SKM-1 treated with dmso at 0.1 percent for 144 hours (cell line): ENCODE results near the gene CNGA1.
"Not testable (repeated sequence)": the region's sequence is repeated elsewhere in the genome, so short reads cannot be mapped to it uniquely, and the experiment has no call there.

Experiments used
- DNase-seq: peaks from one replicate; lab custom pipeline; 2025; ENCODE audit not compliant: unreplicated experiment; lab: John Stamatoyannopoulos, UW

CNGA1 gene

GRCh38 chr4:48031802-48032525 lies 15.5 kb upstream of the CNGA1 start:
- DNase-seq, result no peak

GRCh38 chr4:48030470-48030869 lies 14.0 kb upstream of the CNGA1 start:
- DNase-seq, result no peak

- no peak for DNase-seq
Measured at GRCh38 chr4:48028696-48029095, 12.2 kb upstream of the CNGA1 start.

GRCh38 chr4:48027653-48028052 lies 11.2 kb upstream of the CNGA1 start:
- no peak for DNase-seq

GRCh38 chr4:48025005-48025404 lies 8.5 kb upstream of the CNGA1 start:
- no peak for DNase-seq

- DNase-seq, result no peak
Measured at GRCh38 chr4:48024522-48024921, 8.0 kb upstream of the CNGA1 start.

- DNase-seq, result no peak
Measured at GRCh38 chr4:48022192-48022799, 5.8 kb upstream of the CNGA1 start.

GRCh38 chr4:48021100-48021499 lies 4.6 kb upstream of the CNGA1 start:
- no peak for DNase-seq

- DNase-seq, result no peak
Measured at GRCh38 chr4:48018112-48018511, 1.6 kb upstream of the CNGA1 start.

GRCh38 chr4:48017108-48017571 lies 659 bp upstream of the CNGA1 start:
- DNase-seq, result no peak

- DNase-seq, result no peak
Measured at GRCh38 chr4:48015678-48016077, 803 bp downstream of the CNGA1 start.

GRCh38 chr4:48015216-48015615 lies 1.3 kb downstream of the CNGA1 start:
- no peak for DNase-seq

- DNase-seq, result no peak
Measured at GRCh38 chr4:48012824-48013223, 3.7 kb downstream of the CNGA1 start.

GRCh38 chr4:48011722-48012121 lies 4.8 kb downstream of the CNGA1 start:
- DNase-seq, result no peak

GRCh38 chr4:48010906-48011305 lies 5.6 kb downstream of the CNGA1 start:
- not testable (repeated sequence) for DNase-seq

- no peak for DNase-seq
Measured at GRCh38 chr4:48008021-48008596, 8.4 kb downstream of the CNGA1 start.

- no peak for DNase-seq
Measured at GRCh38 chr4:48005781-48006180, 10.7 kb downstream of the CNGA1 start.

- DNase-seq, result not testable (repeated sequence)
Measured at GRCh38 chr4:48003568-48003967, 12.9 kb downstream of the CNGA1 start.

- no peak for DNase-seq
Measured at GRCh38 chr4:48002267-48002666, 14.2 kb downstream of the CNGA1 start.

- no peak for DNase-seq
Measured at GRCh38 chr4:47996021-47996420, 20.5 kb downstream of the CNGA1 start.

- not testable (repeated sequence) for DNase-seq
Measured at GRCh38 chr4:47992475-47992874, 24.0 kb downstream of the CNGA1 start.

- no peak for DNase-seq
Measured at GRCh38 chr4:47990145-47990544, 26.3 kb downstream of the CNGA1 start.
